ENCODE measurements around the gene TMIGD2.

DNA sequence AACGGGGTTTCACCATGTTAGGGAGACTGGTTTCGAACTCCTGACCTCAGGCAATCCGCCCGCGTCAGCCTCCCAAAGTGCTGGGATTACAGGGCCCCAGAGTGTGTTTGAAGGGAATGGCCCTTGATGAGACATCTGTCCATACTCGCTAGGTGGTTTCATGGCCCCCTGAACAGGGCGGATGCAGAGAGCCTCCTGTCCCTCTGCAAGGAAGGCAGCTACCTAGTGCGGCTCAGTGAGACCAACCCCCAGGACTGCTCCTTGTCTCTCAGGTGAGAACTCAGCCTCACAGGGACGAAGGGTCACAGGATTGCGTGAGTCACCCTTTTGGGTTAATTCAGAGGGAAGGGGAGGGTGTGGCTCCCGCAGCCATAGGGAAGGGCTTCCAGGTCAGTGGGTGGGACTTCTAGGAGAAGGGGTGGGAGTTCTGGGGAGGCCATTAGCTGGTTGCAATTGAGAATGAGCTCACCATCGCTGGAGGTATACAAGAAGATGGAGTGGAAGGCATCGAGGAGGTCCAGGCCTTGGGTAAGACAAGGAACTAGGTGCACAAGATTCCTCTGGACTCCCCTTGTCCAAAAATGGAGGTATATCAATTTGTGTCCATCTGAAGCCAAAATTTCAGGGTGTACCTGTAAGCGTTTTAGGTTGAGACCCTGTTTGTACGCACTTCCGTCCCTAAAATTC is 14.0 kb downstream of the TMIGD2 start:
- TF ChIP-seq, protein P1, sequence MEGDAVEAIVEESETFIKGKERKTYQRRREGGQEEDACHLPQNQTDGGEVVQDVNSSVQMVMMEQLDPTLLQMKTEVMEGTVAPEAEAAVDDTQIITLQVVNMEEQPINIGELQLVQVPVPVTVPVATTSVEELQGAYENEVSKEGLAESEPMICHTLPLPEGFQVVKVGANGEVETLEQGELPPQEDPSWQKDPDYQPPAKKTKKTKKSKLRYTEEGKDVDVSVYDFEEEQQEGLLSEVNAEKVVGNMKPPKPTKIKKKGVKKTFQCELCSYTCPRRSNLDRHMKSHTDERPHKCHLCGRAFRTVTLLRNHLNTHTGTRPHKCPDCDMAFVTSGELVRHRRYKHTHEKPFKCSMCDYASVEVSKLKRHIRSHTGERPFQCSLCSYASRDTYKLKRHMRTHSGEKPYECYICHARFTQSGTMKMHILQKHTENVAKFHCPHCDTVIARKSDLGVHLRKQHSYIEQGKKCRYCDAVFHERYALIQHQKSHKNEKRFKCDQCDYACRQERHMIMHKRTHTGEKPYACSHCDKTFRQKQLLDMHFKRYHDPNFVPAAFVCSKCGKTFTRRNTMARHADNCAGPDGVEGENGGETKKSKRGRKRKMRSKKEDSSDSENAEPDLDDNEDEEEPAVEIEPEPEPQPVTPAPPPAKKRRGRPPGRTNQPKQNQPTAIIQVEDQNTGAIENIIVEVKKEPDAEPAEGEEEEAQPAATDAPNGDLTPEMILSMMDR (conservative IDR thresholded peaks at IDR 0.05 in 1 of 2, IDR thresholded peaks at IDR 0.05 in 1 of 2; ENCODE audit: low read depth in 1 of 2, low read length in 2 of 2): no peak
- TF ChIP-seq EZH2 (IDR thresholded peaks at IDR 0.05; ENCODE audit: low read length, missing control alignments): no peak

Data from fibroblast of lung (primary cell).